Measurements from ENCODE around the gene SUGCT. TPM values are rescaled to one million over a fixed set of nuclear protein-coding genes. Genes with fewer than 3 reads are reported as not detected.

Gene SUGCT
- total RNA-seq, 1 experiment from 2014 or later: 1.3 TPM

GRCh38 chr7:40839881-40840280 lies 705.1 kb downstream of the SUGCT start:
- no peak for DNase-seq (ENCODE audit: extremely low read depth, low read depth)

DNA sequence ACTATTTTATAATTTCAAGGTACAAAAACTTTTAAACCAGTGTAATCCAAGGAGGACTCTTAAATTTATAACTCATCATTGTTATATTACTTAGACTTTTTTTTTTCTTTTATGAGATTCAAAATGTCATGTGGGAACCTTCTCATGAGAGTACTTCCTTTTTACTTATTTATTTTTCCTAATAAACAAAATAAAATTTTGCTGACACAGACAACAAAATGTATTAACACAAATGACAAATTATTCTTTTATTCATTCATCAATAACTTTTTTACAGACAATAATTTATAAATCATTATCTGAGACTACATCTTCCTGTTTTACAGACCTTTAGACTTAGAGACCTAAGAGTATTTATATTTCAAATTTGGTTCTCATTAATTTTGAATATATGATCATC lies 706.2 kb downstream of the SUGCT start:
- no peak for DNase-seq (ENCODE audit: extremely low read depth, low read depth)

DNA sequence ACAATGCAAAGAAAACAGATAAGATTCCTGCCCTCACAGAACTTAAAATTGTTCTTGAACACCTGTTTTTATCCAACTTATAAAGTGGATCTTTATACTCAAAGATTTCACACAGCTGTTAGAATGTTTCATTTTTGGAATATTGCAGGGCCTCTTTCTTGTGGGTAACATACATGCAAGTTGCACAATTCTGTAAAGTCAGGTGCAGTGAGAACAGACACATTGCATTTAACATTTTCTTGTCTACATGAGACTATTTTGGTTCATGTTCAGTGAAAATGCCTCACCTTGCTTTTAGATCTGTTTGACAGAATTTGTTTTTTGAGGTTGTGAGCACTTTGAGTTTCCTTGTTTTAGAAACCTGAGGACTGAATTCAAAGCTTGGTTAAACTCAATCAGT lies 707.8 kb downstream of the SUGCT start:
- DNase-seq (ENCODE audit: extremely low read depth, low read depth): no peak

DNA sequence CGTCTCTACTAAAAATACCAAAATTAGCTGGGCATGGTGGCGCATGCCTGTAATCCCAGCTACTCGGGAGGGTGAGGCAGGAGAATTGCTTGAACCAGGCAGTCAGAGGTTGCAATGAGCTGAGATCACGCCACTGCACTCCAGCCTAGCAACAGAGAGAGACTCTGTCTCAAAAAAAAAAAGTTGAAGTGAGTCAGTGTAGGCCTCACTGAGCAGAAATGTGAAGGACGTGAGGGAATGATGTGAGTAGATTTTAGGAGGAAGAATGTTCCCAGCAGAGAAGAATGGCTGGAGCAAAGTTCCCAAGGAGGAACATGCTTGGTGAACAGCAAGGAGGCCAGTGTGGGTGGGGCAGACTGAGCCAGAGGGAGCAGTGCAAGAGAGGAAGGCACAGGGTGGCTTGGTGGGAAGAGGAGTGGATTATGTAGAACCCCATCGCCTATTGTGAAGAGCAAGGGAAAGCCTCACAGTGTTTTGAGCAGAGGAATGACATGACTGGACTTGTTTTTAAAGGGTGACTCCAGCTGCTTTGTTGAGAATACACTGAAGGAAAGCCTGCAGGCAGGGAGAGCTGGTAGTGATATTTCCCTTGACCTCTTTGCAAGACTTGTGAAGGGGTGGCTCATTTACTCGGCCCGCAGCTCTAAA lies 708.7 kb downstream of the SUGCT start:
- DNase-seq (ENCODE audit: extremely low read depth, low read depth): no peak

GRCh38 chr7:40845943-40846342 lies 711.1 kb downstream of the SUGCT start:
- no peak for DNase-seq (ENCODE audit: extremely low read depth, low read depth)

GRCh38 chr7:40847921-40848320 lies 713.1 kb downstream of the SUGCT start:
- DNase-seq (ENCODE audit: extremely low read depth, low read depth): no peak

GRCh38 chr7:40848541-40849221 lies 713.9 kb downstream of the SUGCT start:
- DNase-seq (ENCODE audit: extremely low read depth, low read depth): no peak

GRCh38 chr7:40850017-40850416 lies 715.2 kb downstream of the SUGCT start:
- no peak for DNase-seq (ENCODE audit: extremely low read depth, low read depth)

- DNase-seq (ENCODE audit: extremely low read depth, low read depth): no peak
Observed at GRCh38 chr7:40851001-40851400, 716.2 kb downstream of the SUGCT start.

DNA sequence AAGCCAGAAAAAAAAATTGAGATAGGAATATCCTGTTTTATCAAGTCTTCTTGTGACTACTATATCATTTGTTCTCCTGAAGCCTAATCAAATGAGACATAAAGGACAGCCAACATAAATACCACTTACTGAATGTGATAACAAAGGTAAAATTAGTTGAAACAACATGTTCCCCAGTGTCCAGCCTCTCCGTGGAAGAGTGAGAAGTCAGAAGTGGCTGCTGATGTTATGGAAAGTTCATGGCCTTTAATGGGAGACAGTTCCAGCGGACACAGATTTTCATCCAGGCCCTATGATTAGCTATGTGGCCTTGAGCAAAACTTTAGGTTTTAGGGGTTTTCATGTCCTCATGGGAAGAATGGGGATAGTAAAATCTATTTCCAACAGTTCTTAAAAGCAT lies 724.3 kb downstream of the SUGCT start:
- DNase-seq (ENCODE audit: extremely low read depth, low read depth): no peak

GRCh38 chr7:40859965-40860543 lies 725.2 kb downstream of the SUGCT start:
- no peak for DNase-seq (ENCODE audit: extremely low read depth, low read depth)

- DNase-seq (ENCODE audit: extremely low read depth, low read depth): no peak
Observed at GRCh38 chr7:40865441-40866233, 730.8 kb downstream of the SUGCT start.

DNA sequence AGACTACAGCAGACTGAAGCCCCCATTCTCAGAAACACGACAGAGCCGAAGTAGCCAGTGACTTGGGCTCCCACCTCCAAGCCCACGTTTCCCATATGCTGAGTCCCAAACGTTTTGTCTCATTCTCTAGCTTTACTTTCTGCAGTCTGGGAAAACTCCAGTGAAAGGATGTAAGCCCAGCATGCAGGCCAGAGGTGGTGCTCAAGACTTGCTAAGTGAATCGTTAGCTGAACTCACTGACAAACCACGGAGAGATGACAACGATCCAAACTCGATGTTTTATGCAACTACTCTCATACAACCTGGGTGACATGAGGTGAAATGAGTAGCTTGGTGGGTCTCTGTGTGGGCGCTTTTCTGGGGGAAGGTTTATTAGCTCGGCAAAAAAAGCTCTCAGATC lies 731.8 kb downstream of the SUGCT start:
- no peak for DNase-seq (ENCODE audit: extremely low read depth, low read depth)

GRCh38 chr7:40870108-40870507 lies 735.3 kb downstream of the SUGCT start:
- no peak for DNase-seq (ENCODE audit: extremely low read depth, low read depth)

- DNase-seq (ENCODE audit: extremely low read depth, low read depth): no peak
Observed at GRCh38 chr7:40873248-40873647, 738.4 kb downstream of the SUGCT start.

DNA sequence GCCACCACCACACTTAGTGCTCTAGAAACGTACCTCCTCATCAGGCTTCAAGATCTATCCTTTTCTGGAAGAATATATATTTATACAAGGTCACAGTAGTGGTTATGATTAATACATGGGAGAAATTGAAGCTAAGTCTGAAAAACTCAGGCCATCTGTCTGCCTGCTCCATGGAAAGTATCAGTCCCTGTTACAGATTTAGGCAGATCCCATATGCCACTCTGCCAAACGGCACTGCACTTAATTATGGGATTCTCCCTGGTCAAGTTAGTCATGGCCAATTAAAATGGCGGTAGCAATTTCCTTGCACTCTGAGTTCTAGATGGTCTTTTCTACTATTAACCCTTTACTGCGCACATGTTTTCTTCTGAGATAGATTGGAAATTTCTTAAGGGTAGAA lies 740.0 kb downstream of the SUGCT start:
- DNase-seq (ENCODE audit: extremely low read depth, low read depth): no peak

DNA sequence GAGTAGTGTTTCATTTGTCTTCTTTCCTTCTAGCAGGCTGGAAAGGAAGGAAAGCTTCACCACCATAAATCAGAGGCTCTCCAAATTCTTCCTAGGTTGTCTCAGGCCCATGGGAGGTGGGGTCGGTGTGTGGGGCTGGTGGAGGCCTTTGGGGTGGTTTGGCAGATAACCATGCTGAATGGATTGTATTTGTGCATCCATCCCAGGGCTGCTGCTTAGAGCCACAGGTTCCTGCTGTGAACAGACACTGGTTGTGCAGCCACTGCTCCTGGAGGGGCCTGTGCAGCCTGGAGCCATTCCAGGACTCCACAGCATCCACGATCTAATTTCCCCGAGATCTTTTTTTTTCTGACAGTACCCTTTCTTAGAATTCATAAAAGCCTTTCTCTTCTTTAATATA lies 741.8 kb downstream of the SUGCT start:
- no peak for DNase-seq (ENCODE audit: extremely low read depth, low read depth)

DNA sequence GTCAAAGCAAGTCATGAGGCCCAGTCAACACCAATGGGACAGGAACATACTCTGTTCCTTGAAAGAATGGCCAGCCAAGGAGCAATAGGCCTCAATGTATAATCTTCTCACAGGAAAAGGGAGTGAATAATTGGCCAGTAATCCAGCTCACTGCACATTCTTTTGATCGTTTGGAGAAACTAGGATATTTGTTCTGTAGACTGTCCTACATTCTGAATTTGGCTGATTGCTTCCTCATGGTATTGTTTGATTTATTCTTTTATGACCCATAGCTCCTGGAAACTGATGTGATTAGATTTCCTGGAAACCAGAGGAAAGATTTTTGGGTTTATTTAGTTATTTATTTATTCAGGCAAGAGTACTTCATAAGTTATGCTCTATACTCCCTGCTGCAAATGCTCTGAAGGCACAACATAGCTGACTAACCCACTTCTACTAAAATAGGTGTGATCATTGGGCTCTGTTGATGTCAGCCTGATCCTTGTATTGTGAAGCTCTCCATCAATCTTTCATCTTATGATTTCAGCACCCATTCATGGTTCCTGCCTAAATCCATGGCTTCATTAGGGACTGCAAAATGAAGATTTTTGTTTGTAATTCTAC lies 745.2 kb downstream of the SUGCT start:
- no peak for DNase-seq (ENCODE audit: extremely low read depth, low read depth)

DNA sequence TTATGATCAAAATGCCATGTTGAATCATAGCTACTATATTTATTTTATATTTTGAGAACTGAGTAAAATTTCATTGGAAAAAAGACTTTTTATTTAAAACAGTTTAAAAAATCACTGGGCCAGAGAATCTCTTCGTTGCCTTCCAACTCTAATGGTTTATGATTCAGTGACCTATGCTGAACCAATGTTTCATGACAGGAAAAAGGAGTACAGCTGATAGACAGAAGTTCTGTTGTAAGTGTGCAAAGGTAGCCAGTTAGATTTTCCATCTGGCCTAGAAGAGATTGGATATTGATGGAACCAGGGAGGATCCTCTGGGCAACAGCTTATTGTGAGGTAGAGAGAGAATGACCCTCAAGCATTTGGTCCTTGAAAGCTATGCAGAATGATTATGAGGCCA lies 745.8 kb downstream of the SUGCT start:
- DNase-seq (ENCODE audit: extremely low read depth, low read depth): no peak

- no peak for DNase-seq (ENCODE audit: extremely low read depth, low read depth)
Observed at GRCh38 chr7:40881405-40881926, 746.7 kb downstream of the SUGCT start.
